Smooth muscle cell of the brain vasculature (primary cell): ENCODE measurements around the gene KLF17.
"Not testable (repeated sequence)": the region's sequence is repeated elsewhere in the genome, so short reads cannot be mapped to it uniquely, and the experiment has no call there.

ENCODE experiments used
- DNase-seq: peaks from one replicate; pipeline ENCODE4 v3.0.0-alpha.2; 2012; ENCODE audit warnings: low read depth, low spot score

The KLF17 gene

DNA sequence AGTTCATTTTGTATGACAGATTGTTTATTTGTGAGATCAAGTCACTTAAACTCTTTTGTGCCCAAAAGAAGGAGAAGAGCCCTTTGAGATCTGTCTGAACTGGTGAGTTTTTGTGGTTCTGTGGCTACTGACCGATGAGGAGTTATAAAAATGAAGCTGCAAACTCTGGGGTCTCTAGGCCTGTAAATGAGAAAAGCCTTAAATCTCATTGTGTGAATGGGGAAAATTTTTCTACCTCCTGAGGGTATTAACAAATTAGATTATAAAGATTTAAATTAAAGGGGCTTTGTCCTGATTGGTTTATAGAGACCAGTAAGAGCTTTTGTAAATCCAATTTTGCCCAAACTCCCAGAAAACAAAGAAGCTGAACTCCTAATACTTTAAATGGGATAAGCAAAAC is 9.7 kb upstream of the KLF17 start:
- DNase-seq = no peak

DNA sequence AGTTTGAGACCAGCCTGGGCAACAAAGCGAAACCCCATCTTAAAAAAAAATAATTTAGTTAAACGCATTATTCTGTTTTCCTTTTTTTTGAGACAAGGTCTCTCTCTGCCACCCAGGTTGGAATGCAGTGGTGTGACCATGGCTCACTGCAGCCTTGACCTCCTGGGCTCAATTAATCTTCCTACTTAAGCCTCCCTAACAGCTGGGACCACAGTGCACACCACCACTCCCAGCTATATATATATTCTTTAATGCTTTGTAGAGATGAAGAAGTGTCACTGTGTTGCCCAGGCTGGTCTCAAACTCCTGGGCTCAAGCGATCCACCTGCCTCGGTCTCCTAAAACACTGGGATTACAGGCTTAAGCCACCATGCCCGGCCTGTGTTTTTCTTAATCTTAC is 7.7 kb upstream of the KLF17 start:
- DNase-seq = no peak

DNA sequence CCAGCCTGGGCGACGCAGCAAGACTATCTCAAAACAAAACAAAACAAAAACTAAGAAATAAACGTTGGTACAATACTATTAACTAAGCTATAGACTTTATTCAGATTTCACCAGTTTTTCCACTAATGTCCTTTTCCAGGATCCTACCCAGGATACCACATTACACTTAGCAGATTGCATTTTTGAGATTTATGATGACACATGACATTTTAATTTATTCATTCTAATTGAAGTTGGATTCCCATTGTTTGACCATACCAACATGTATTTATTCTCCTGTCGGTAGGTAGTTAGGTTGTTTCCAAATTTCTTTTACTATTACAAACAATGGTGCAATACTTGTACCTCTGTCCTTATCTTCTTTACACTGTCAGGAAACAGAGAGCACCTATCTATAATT is 6.8 kb upstream of the KLF17 start:
- no peak for DNase-seq

DNA sequence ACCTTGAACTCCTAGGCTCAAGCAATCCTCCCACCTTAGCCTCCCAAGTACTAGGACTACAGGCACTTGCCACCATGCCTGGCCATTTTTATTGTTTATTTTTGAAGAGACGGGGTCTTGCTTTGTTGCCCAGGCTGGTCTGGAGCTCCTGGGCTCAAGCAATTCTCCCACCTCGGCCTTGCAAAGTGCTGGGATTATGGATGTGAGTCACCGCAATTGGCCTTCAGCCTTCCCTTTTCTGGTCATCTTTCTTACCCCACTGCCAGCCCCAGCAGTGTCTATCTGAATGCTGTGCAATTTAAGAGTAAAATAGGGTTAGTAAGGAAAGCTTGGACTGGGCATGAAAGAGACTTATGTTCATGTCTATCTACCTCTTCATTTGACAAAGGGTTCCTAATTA is 6.1 kb upstream of the KLF17 start:
- no peak for DNase-seq

DNA sequence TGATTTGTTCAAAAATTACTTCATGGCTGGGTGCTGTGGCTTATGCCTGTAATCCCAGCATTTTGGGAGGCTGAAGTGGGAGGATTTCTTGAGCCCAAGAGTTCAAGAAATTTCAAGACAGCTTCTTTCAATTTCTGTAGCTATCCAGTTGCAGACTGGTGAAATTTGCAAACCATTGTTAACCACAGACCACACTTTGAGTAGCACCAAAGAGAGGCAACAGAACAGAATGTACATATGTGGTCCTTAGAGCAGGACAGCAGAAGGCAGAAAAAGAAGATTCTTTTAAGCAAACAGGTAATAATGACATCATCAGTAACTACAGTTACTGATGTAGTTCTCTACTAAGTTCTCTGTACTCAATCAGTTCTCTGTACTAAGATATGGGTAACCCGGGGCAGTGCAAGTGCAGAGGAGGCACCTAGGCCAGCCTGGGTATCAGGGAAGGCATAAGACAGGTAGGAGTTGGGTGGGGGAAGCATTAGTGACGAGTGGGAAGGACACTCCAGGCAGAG is 5.5 kb upstream of the KLF17 start:
- DNase-seq = no peak

DNA sequence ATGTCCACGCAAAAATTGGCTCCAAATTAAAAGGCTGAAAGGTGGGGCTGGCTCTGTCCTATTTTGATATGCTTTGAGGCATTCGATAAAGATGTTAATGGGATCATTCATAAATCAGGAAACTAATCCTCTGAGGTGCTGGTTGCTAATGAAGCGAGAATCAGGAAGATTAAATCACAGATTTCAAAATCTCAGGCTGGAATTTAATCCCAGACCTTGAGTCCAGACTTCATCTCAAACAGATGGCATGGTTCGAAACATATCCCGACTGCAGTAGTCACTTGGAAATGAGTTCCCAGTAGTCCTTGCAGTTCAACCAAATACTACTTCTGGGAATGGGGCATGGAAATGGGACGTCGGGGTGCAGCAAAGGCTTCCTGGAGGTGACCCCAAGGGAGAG is 4.5 kb upstream of the KLF17 start:
- DNase-seq = no peak

DNA sequence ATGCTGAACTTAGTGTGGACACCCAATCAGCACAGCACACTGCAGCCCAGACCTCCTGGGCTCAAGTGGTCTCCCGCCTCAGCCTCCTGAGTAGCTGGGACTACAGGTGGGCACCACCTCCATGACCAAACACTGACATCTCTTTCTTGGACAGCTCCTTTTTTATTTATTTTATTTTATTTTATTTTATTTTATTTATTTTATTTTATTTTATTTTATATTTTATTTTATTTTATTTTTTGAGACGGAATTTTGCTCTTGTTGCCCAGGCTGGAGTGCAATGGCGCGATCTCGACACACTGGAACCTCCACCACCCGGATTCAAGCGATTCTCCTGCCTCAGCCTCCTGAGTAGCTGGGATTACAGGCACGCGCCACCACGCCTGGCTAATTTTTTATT is 1.3 kb upstream of the KLF17 start:
- DNase-seq = not testable (repeated sequence)

DNA sequence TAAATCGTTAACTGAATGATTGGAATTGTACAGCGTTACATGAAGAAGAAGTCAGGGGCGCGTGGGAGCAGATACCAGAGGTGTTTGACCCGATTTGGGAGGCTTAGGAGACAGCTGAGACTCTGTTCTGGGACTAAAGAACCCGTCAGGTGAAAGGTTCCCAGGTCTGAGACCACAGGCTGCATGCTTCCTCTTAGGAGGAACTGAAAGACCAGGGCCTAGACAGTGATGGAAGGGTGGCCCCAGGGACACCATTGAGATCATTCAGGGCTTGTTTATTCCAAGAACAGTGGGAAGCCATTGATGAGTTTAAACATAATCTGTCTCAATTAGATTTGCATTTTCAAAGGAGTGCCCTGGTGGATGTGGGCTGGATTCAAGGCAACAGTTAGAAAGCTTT is 904 bp downstream of the KLF17 start:
- DNase-seq = no peak

DNA sequence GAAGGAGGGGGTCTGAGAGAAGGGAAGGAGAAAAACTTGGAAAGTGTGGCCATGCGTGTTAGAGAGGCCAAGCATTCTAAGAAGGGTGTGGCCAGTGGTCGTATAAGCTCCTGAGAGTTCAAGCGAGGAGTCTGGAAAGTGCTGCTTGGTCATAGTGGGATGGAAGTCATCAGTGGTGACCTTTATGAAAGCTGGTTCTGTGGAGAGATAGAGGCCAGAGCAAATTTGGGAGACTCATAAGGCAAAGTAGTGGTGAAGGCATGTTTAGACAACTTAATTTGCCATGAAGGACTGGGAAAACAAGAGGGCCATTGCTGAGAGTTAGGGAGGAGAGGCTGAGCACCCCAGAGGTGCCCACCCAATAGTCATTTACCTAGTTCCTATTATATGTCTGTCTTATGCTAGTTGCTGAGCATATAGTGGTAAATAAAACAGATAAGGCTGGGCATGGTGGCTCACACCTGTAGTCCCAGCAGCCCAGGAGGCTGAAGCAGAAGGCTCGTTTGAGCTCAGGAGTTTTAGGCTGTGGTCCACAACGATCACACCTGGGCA is 1.9 kb downstream of the KLF17 start:
- no peak for DNase-seq

DNA sequence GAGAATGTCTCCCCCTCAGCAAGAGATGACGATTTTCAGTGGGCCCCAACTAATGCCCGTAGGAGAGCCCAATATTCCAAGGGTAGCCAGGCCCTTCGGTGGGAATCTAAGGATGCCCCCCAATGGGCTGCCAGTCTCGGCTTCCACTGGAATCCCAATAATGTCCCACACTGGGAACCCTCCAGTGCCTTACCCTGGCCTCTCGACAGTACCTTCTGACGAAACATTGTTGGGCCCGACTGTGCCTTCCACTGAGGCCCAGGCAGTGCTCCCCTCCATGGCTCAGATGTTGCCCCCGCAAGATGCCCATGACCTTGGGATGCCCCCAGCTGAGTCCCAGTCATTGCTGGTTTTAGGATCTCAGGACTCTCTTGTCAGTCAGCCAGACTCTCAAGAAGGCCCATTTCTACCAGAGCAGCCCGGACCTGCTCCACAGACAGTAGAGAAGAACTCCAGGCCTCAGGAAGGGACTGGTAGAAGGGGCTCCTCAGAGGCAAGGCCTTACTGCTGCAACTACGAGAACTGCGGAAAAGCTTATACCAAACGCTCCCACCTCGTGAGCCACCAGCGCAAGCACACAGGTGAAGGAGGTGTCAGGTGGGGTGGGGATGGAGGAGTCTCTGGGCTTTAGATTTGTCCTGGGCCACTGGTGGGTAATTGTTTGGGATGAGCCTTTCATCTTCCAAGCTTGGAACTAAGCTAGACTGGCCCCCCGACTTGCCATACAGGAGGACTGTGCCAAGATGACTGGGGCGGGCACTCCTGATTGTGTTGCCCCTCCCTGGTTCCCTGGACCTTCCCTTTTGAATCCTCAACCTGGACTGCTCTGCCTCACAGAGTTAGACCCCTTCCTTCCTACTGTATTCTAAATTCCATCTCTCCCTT is 11.2 kb downstream of the KLF17 start:
- DNase-seq = no peak

DNA sequence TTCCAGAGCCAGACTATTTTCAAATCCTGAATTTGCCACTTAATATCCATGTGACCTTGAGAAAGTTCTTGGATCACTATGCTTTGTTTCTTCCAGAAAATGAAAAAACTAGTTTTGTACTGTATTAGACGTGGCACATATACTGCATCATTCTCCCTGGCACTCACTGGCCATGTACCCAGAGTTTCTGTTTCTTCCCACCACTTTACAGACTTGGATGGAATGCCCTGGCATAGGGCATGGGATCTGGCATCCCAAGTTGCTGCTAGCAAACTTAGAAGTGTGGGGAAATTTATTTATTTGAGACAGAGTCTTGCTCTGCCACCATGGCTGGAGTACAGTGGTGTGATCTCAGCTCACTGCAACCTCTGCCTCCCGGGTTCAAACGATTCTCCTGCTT is 12.8 kb downstream of the KLF17 start:
- DNase-seq = no peak

DNA sequence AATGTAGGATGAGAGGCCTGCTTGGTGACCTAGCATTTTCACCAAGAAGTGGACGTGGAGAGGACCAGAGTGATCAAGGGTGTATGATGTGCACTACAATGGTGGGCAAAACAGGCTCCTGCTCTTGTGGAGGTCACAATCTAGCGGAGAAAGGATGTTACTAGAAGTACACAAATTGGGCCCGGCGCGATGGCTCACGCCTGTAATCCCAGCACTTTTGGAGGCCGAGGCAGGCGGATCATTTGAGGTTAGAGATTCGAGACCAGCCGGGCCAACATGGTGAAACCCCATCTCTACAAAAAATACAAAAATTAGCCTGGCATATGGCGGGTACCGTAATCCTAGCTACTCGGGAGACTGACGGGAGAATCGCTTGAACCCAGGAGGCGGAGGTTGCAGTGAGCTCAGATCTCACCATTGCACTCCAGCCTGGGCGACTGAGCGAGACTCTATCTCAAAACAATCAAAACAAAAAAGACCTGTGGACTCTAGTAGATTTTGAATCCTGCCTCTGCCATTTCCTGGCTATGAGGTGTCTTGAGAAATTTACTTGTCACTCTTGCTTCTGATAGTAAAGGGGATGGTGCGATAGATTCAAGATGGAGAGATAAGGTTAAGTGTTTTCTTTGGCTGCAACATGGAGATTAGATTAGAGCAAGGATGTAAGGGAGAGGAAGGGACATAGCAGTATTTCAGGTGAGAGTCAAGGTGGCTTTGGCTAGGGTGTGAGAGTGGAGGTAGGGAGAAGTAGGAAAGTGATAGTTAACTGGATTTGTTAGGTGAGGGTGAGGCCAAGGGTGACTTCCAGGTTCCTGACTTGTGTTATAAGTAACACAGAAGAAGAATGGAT is 15.7 kb downstream of the KLF17 start:
- DNase-seq = no peak

DNA sequence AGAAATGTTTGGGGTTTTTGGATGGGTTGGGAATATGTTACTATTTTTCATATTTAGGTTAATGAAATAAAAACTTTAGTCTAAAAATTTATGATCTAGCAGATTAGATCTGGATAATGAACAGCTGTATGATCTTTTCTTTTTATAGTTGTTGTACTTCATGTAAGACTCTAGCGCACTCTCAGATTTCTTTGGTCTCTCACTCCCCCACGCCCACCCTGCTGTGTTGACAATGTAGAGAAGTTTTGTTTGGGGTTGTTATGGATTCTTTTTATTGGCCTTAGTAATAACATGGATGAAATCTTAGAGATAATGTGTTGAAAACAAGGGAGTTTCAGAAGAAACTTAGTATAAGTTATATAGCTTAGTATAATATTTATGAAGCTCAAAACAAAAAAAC is 17.3 kb downstream of the KLF17 start:
- DNase-seq = no peak

DNA sequence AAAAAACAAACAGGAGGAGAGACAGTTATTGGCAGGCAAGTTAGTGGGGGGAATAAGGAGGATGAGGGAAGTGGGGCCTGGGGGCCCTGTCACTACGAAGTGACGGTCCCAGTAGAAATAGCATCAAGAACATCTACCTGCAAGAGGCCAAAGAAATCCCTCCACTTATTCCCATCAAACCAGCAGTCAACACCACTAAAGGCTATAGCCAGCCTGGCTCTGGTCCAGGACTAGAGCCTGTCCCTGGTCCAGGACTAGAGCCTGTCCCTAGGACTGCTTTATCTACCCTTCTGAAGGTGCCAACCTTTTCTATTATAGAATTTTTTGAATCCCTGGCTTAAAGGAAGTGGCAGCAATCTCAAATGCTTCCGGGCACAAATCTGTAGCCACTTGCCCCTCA is 19.6 kb downstream of the KLF17 start:
- no peak for DNase-seq

DNA sequence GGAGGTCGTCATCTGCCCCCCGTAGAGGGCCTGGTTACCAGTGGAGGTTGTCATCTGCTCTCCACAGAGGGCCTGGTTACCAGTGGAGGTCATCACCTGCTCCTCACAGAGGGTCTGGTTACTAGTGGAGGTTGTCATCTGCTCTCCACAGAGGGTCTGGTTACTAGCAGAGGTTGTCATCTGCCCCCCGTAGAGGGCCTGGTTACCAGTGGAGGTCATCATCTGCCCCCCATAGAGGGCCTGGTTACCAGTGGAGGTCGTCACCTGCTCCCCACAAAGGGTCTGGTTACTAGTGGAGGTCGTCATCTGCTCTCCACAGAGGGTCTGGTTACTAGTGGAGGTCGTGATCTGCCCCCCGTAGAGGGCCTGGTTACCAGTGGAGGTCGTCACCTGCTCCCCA is 20.9 kb downstream of the KLF17 start:
- not testable (repeated sequence) for DNase-seq

DNA sequence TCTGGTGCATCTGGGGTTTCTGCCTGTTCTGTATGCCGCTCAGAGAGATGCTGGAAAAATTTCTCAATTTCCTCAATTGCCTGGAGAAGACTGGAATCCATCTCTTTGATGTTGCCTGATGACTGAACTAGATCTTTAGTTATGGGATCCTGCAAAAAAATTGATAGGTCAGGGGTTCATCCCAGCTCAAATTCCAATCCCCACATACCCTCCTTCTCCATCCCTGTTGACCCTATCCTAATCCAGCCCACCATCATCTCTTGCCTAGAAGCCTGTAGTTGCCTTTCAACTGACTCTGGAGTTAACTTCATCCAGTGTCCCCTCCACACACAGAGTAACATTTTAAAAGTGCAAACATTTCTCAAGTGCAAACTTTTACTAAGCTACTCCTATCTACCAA is 22.9 kb downstream of the KLF17 start, which contains the start of gene KLF18:
Gene KLF18 (minus strand): TSS at position 101 of the 400 bp plus-strand sequence. CDS start 0 bp downstream, at position 101.
- DNase-seq = no peak

DNA sequence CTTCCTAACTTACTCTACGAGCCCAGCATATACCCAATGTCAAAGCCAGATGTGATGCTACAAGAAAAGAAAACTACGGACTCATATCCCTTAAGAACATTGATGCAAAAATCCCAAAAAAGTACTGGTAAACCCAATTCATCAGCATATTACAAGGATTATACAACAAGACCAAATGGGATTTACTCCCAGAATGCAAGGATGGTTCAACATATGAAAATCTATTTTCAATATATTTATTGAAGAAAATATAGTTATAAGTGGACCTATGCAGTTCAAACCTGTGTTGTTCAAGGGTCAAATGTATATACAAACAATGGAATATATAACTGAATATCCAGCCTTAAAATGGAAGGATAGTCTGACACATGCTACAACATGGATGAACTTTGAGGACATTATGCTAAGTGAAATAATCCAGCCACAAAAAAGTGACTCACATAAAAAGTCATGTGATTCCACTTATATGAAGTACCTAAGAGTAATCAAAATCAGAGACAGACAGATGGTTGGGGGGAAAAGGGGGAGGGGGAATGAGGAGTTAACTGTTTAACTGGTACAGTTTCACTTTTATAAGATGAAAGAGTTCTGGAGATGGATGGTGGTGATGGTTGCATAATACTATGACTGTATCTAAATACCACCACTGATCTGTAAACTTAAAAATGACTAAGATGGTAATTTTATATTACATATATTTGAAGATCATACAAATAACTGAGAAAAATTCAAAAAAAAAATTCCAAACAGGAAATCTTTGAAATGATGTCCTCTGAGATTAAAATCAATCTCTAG is 26.5 kb downstream of the KLF17 start:
- no peak for DNase-seq

DNA sequence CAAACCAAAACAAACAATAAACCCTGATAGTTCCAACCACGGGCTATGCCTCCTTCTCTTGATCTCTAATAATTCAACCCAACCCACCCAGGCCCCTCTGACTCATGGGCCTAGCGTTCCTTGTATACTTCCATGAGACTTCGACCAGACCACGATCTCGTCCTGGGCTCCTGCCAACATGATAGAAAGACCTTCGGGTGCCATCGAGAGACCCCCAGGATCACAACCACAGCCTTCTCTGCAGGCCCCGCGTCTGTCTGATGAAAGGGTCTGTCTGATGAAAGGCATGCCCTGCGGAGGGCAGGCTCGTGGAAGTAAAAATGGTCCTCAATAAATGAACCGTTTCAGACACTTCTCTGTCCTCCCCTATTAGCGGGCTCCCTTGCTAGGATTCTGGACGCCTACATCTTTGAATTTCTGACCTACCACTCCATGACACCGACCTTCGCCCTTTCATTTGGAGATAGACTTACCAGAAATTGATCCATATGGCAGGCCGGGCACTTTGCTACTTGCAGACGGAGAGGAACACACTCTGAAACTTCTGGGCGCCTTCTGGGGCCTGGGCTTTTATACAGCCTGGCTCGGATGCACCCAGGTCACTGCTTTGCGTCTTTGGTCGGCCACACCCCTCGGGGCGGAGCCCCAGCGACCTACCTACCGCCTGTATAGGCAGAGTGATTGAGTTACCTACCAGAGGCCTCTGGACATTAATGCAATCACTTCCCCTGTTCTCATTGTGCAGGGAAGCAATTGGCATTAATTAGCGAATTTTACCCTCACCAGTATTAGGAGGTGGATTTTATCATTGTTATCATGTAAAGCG is 28.1 kb downstream of the KLF17 start:
- DNase-seq = no peak

DNA sequence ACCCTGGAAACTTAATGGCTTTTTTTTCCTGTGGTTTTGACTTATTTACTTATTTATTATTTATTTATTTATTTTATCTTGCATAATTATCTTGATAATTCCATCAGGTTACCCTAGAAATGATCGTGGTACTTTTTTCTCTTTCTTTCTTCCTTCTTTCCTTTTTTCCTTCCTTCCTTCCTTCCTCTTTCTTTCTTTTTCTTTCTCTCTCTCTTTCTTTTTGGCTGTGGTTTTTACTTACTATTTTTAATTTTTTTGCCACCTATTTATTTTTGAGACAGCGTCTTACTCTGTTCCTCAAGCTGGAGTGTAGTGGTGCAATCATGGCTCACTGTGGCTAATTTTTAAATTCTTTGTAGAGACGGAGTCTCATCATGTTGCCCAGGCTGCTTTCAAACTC is 29.0 kb downstream of the KLF17 start:
- no peak for DNase-seq

DNA sequence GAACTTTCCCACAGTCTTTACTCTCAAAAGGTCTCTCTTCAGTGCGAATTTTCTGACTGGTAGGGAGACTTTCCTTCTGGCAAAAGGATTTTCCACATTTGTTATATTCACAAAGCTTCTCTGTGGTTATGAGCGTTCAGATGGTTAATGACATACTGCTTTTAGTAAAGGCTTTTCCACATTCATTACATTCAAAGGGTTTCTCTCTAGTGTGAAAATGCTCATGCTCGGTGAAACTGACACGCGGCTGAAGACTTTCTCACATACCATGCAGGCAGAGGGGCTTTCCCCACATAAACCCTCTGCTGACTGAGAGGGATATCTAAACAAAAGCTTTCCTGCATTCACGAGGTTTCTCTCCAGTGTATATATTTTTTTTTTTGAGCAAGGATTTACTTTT is 32.7 kb downstream of the KLF17 start:
- no peak for DNase-seq

DNA sequence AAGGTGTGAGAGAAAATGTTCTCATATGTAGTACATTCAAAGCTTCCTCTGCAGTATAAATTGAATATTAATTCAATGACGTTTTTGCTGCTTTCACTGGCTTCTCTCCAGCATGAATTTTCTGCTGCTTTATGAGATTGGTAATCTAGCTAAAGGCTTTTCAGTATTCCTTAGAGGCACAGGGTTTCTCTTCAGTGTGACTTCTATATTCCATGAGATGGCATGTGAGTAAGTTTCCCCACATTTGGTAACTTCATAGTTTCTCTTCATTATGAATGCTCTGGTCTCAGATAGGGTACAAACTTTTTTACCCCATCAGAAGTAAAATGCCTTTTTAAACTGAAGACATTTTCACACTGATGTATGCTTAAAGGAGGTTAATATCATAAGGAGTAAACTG is 33.2 kb downstream of the KLF17 start:
- DNase-seq = no peak
